ENCODE results near the gene GLS2. TPM values are rescaled to one million over a fixed set of nuclear protein-coding genes. Genes with fewer than 3 reads are reported as not detected.

The GLS2 gene
- polyA plus RNA-seq, 4 donors: 0.54 to 2.1 (median 0.87) TPM

DNA sequence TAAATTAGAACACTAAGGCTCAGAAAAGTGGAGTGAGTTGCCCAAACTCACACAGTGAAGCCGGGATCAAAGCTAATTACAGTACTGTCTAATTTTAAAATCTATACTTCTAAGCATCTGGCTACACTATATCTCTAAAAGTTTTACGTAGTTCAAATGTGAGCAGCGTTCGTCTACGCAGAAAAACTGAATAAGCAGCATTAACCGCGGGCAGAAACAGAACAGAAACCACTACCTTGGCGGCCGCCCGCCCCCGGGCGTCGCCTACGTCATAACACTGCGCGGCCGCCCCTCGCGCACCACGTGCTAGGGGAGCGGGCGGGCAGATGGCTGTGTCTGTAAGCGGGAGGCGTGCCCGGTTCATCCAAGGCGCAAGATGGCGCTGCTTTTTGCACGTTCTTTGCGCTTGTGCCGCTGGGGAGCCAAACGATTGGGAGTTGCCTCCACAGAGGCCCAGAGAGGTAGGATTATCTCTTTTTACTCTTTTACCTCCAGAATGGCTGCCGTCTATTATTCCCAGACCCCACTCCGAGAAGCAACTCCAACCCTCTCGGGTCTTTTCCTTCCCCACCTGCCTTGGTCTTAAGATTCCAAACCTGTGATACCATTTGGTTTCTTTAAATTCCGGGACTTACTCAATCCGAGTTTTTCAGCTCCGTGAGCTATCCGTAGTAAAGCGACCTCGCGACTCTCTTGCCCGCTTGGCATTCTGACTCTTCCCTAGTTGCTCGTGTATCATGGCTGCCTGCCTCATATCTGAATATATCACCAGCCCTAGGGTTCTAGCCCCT is 19.6 kb downstream of the GLS2 start, which contains the start of gene SPRYD4:
SPRYD4 (plus strand) TSS at position 363 of the 791 bp plus-strand sequence; CDS start at position 377, 14 bp downstream.
- Histone ChIP-seq H3K27me3 (ENCODE audit: control insufficient read depth in 3 of 3, insufficient read depth in 3 of 3, low read length in 3 of 3) (no peaks in the 10 kb centered on the region), H3K27ac (ENCODE audit: low read depth in 1 of 3, low read length in 2 of 3) (peak within 1 kb of the TSS; percentile 82 to 97 (median 90)), H3K36me3 (ENCODE audit: control insufficient read depth in 3 of 3, insufficient read depth in 2 of 3, low read depth in 1 of 3, low read length in 3 of 3) (peaks cover 0 to 13% (median 0%) of the 10 kb centered on the region in 3 donors), H3K4me3 (ENCODE audit: low read depth in 1 of 3, low read length in 3 of 3) (peak within 1 kb of the TSS; percentile 71 to 97 (median 87)), H3K9me3 (ENCODE audit: control insufficient read depth in 2 of 2, insufficient read depth in 1 of 2, low read depth in 1 of 2, low read length in 1 of 2) (no peaks in the 10 kb centered on the region), H3K4me1 (ENCODE audit: control insufficient read depth in 3 of 3, insufficient read depth in 2 of 3, low read depth in 1 of 3, low read length in 2 of 3) (peaks cover 0 to 8% (median 4%) of the 10 kb centered on the region in 3 donors)
- DNase-seq: peak; percentile 92 to 97
- 0 to 1% (median 0%) methylated on average over 43 of the region's 43 CpGs for WGBS, 3 donors
- no peak for FAIRE-seq

GRCh38 chr12:56462565-56462964 is 25.4 kb downstream of the GLS2 start:
- DNase-seq (no peak), FAIRE-seq (no peak)
- Histone ChIP-seq H3K36me3 (ENCODE audit: control insufficient read depth in 3 of 3, insufficient read depth in 2 of 3, low read depth in 1 of 3, low read length in 3 of 3) (no peaks in the 10 kb centered on the region), H3K4me1 (ENCODE audit: control insufficient read depth in 3 of 3, insufficient read depth in 2 of 3, low read depth in 1 of 3, low read length in 2 of 3) (no peaks in the 10 kb centered on the region), H3K4me3 (ENCODE audit: low read depth in 1 of 3, low read length in 3 of 3) (no peak overlapping the region), H3K27ac (ENCODE audit: low read depth in 1 of 3, low read length in 2 of 3) (no peak overlapping the region), H3K27me3 (ENCODE audit: control insufficient read depth in 3 of 3, insufficient read depth in 3 of 3, low read length in 3 of 3) (no peaks in the 10 kb centered on the region), H3K9me3 (ENCODE audit: control insufficient read depth in 2 of 2, insufficient read depth in 1 of 2, low read depth in 1 of 2, low read length in 1 of 2) (no peaks in the 10 kb centered on the region)

GRCh38 chr12:56461235-56462159 is 26.5 kb downstream of the GLS2 start:
- no peaks in the 10 kb centered on the region for H3K4me1 ChIP-seq (ENCODE audit: control insufficient read depth in 3 of 3, insufficient read depth in 2 of 3, low read depth in 1 of 3, low read length in 2 of 3)
- FAIRE-seq: no peak
- WGBS, 3 donors: 82 to 84% (median 82%) methylated on average over 11 of the region's 11 CpGs

GRCh38 chr12:56457817-56458216 is 30.1 kb downstream of the GLS2 start:
- H3K9me3 ChIP-seq (ENCODE audit: control insufficient read depth in 2 of 2, insufficient read depth in 1 of 2, low read depth in 1 of 2, low read length in 1 of 2): no peaks in the 10 kb centered on the region
- H3K36me3 ChIP-seq (ENCODE audit: control insufficient read depth in 3 of 3, insufficient read depth in 2 of 3, low read depth in 1 of 3, low read length in 3 of 3): no peaks in the 10 kb centered on the region
- FAIRE-seq (no peak), DNase-seq (no peak)
- H3K4me3 ChIP-seq (ENCODE audit: low read depth in 1 of 3, low read length in 3 of 3): no peak overlapping the region
- peaks cover 0 to 2% (median 0%) of the 10 kb centered on the region in 3 donors for H3K27me3 ChIP-seq (ENCODE audit: control insufficient read depth in 3 of 3, insufficient read depth in 3 of 3, low read length in 3 of 3)
- no peaks in the 10 kb centered on the region for H3K4me1 ChIP-seq (ENCODE audit: control insufficient read depth in 3 of 3, insufficient read depth in 2 of 3, low read depth in 1 of 3, low read length in 2 of 3)
- no peak overlapping the region for H3K27ac ChIP-seq (ENCODE audit: low read depth in 1 of 3, low read length in 2 of 3)
- 63 to 81% (median 65%) methylated on average over 4 of the region's 4 CpGs for WGBS, 3 donors

More at GRCh38 chr12:56461235-56462159, 26.5 kb downstream of the GLS2 start:
- H3K4me3 ChIP-seq (ENCODE audit: low read depth in 1 of 3, low read length in 3 of 3): no peak overlapping the region
- no peaks in the 10 kb centered on the region for H3K36me3 ChIP-seq (ENCODE audit: control insufficient read depth in 3 of 3, insufficient read depth in 2 of 3, low read depth in 1 of 3, low read length in 3 of 3)
- no peaks in the 10 kb centered on the region for H3K9me3 ChIP-seq (ENCODE audit: control insufficient read depth in 2 of 2, insufficient read depth in 1 of 2, low read depth in 1 of 2, low read length in 1 of 2)
- no peak for DNase-seq
- no peak overlapping the region for H3K27ac ChIP-seq (ENCODE audit: low read depth in 1 of 3, low read length in 2 of 3)
- no peaks in the 10 kb centered on the region for H3K27me3 ChIP-seq (ENCODE audit: control insufficient read depth in 3 of 3, insufficient read depth in 3 of 3, low read length in 3 of 3)

GRCh38 chr12:56454557-56454956 is 33.4 kb downstream of the GLS2 start, which contains the start of gene MIP:
Gene MIP, minus strand, starts transcription at chr12:56454657. Its CDS starts 44 bp downstream, at chr12:56454613.
- H3K4me3 ChIP-seq (ENCODE audit: low read depth in 1 of 3, low read length in 3 of 3): no peak within 1 kb of the TSS
- H3K36me3 ChIP-seq (ENCODE audit: control insufficient read depth in 3 of 3, insufficient read depth in 2 of 3, low read depth in 1 of 3, low read length in 3 of 3): no peaks in the 10 kb centered on the region
- H3K4me1 ChIP-seq (ENCODE audit: control insufficient read depth in 3 of 3, insufficient read depth in 2 of 3, low read depth in 1 of 3, low read length in 2 of 3): peaks cover 0 to 2% (median 0%) of the 10 kb centered on the region in 3 donors
- FAIRE-seq: no peak
- no peaks in the 10 kb centered on the region for H3K9me3 ChIP-seq (ENCODE audit: control insufficient read depth in 2 of 2, insufficient read depth in 1 of 2, low read depth in 1 of 2, low read length in 1 of 2)
- DNase-seq: no peak
- no peak within 1 kb of the TSS for H3K27ac ChIP-seq (ENCODE audit: low read depth in 1 of 3, low read length in 2 of 3)
- H3K27me3 ChIP-seq (ENCODE audit: control insufficient read depth in 3 of 3, insufficient read depth in 3 of 3, low read length in 3 of 3): peaks cover 0 to 2% (median 0%) of the 10 kb centered on the region in 3 donors
- 91 to 97% (median 93%) methylated on average over 5 of the region's 5 CpGs for WGBS, 3 donors

- H3K36me3 ChIP-seq (ENCODE audit: control insufficient read depth in 3 of 3, insufficient read depth in 2 of 3, low read depth in 1 of 3, low read length in 3 of 3): no peaks in the 10 kb centered on the region
- no peak for DNase-seq
- WGBS, 3 donors: 72 to 77% (median 73%) methylated on average over 5 of the region's 5 CpGs
- H3K27me3 ChIP-seq (ENCODE audit: control insufficient read depth in 3 of 3, insufficient read depth in 3 of 3, low read length in 3 of 3): peaks cover 0 to 2% (median 0%) of the 10 kb centered on the region in 3 donors
- peaks cover 0 to 2% (median 0%) of the 10 kb centered on the region in 3 donors for H3K4me1 ChIP-seq (ENCODE audit: control insufficient read depth in 3 of 3, insufficient read depth in 2 of 3, low read depth in 1 of 3, low read length in 2 of 3)
- H3K4me3 ChIP-seq (ENCODE audit: low read depth in 1 of 3, low read length in 3 of 3): no peak overlapping the region
- FAIRE-seq: no peak
- H3K27ac ChIP-seq (ENCODE audit: low read depth in 1 of 3, low read length in 2 of 3): no peak overlapping the region
- no peaks in the 10 kb centered on the region for H3K9me3 ChIP-seq (ENCODE audit: control insufficient read depth in 2 of 2, insufficient read depth in 1 of 2, low read depth in 1 of 2, low read length in 1 of 2)
Measured at GRCh38 chr12:56451147-56451546, 36.8 kb downstream of the GLS2 start.

DNA sequence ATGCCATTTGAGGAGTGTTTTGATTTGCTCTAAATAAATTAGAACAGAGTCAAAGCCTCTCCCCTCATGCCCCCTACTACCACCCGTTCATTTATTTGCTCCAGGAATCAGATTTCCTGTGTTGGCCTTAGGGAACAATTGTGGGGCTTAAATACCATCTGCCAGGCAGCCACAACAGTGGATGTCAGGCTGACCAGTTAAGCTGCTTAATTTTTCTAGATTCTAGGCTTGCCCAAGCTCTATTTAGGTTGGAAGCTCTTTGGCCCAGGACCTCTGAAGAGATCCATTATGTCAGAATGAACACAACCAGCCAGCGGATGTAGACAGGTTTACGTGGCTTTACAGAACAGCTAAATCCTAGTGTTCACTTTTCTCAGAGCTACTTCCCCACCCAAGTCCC is 37.7 kb downstream of the GLS2 start:
- H3K27me3 ChIP-seq (ENCODE audit: control insufficient read depth in 3 of 3, insufficient read depth in 3 of 3, low read length in 3 of 3): peaks cover 0 to 2% (median 0%) of the 10 kb centered on the region in 3 donors
- H3K36me3 ChIP-seq (ENCODE audit: control insufficient read depth in 3 of 3, insufficient read depth in 2 of 3, low read depth in 1 of 3, low read length in 3 of 3): no peaks in the 10 kb centered on the region
- WGBS, 3 donors: 90 to 96% (median 94%) methylated on average over 3 of the region's 3 CpGs
- no peaks in the 10 kb centered on the region for H3K9me3 ChIP-seq (ENCODE audit: control insufficient read depth in 2 of 2, insufficient read depth in 1 of 2, low read depth in 1 of 2, low read length in 1 of 2)
- no peak overlapping the region for H3K27ac ChIP-seq (ENCODE audit: low read depth in 1 of 3, low read length in 2 of 3)
- FAIRE-seq: no peak
- no peak overlapping the region for H3K4me3 ChIP-seq (ENCODE audit: low read depth in 1 of 3, low read length in 3 of 3)
- DNase-seq: no peak
- peaks cover 0 to 2% (median 0%) of the 10 kb centered on the region in 3 donors for H3K4me1 ChIP-seq (ENCODE audit: control insufficient read depth in 3 of 3, insufficient read depth in 2 of 3, low read depth in 1 of 3, low read length in 2 of 3)

DNA sequence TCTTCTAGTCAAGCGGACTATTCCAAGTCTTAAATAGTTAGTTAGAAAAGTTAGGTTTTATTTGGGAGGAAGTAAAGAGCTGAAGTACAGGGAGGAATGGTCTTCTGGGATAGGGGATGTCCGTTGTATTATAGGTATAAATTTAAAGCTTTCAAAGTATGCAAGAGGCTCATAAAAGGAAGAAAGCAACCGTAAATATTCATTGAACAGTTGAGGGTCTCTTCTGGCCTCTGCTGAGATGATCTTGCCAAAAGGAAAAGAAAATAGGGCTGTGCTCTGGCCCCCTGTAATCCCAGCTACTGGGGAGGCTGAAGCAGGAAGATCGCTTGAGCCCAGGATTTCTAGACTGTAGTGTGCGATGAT is 38.4 kb downstream of the GLS2 start:
- no peak for DNase-seq
- Histone ChIP-seq H3K36me3 (ENCODE audit: control insufficient read depth in 3 of 3, insufficient read depth in 2 of 3, low read depth in 1 of 3, low read length in 3 of 3) (no peaks in the 10 kb centered on the region), H3K4me3 (ENCODE audit: low read depth in 1 of 3, low read length in 3 of 3) (peak overlapping the region in 2 of 3 donors; percentile 64 to 86), H3K9me3 (ENCODE audit: control insufficient read depth in 2 of 2, insufficient read depth in 1 of 2, low read depth in 1 of 2, low read length in 1 of 2) (no peaks in the 10 kb centered on the region), H3K4me1 (ENCODE audit: control insufficient read depth in 3 of 3, insufficient read depth in 2 of 3, low read depth in 1 of 3, low read length in 2 of 3) (peaks cover 0 to 2% (median 0%) of the 10 kb centered on the region in 3 donors), H3K27ac (ENCODE audit: low read depth in 1 of 3, low read length in 2 of 3) (peak overlapping the region; percentile 5 to 86 (median 82)), H3K27me3 (ENCODE audit: control insufficient read depth in 3 of 3, insufficient read depth in 3 of 3, low read length in 3 of 3) (peaks cover 0 to 2% (median 0%) of the 10 kb centered on the region in 3 donors)
- 33 to 38% (median 37%) methylated on average over 5 of the region's 5 CpGs for whole genome bisulfite sequencing, 3 donors
- no peak for FAIRE-seq

All from small intestine (tissue), 7 donors.